Trophoblast cell (in vitro differentiated cells and primary cell): ENCODE data around the gene NUDT9.
"Not testable (repeated sequence)": the region's sequence is repeated elsewhere in the genome, so short reads cannot be mapped to it uniquely, and the experiment has no call there.

Source experiments
- DNase-seq, 2 donors: peaks; one replicate each; pipeline ENCODE4 v3.0.0-alpha.2; 2016
- H2AFZ ChIP-seq: 2 replicates; pipeline ENCODE4 v1.6.1; 2013; ENCODE audit warnings: low read length, moderate library complexity, mild to moderate bottlenecking; ENCODE audit not compliant: insufficient read depth, poor library complexity
- H2AK5ac ChIP-seq: 2 replicates; pipeline ENCODE4 v1.6.1; 2013; ENCODE audit warnings: mild to moderate bottlenecking, low read length
- H2BK120ac ChIP-seq: 2 replicates; pipeline ENCODE4 v1.6.1; 2013; ENCODE audit warnings: low read length, mild to moderate bottlenecking, moderate library complexity; ENCODE audit not compliant: insufficient read depth, poor library complexity
- H2BK12ac ChIP-seq: 2 replicates; pipeline ENCODE4 v1.6.1; 2013; ENCODE audit warnings: mild to moderate bottlenecking, low read length, moderate library complexity
- H2BK5ac ChIP-seq: 2 replicates; pipeline ENCODE4 v1.6.1; 2013; ENCODE audit warnings: low read length, low read depth, moderate library complexity, mild to moderate bottlenecking; ENCODE audit not compliant: poor library complexity
- H3K14ac ChIP-seq: 2 replicates; pipeline ENCODE4 v1.6.1; 2013; ENCODE audit warnings: mild to moderate bottlenecking, low read length
- H3K18ac ChIP-seq: 2 replicates; pipeline ENCODE4 v1.6.1; 2013; ENCODE audit warnings: mild to moderate bottlenecking, low read length
- H3K23ac ChIP-seq: 2 replicates; pipeline ENCODE4 v1.6.1; 2013; ENCODE audit warnings: low read length
- H3K27ac ChIP-seq: 2 replicates; pipeline ENCODE4 v1.5.1; 2013; ENCODE audit warnings: low read depth, mild to moderate bottlenecking, inconsistent platforms, low read length, moderate library complexity
- H3K27me3 ChIP-seq: 2 replicates; pipeline ENCODE4 v1.6.1; 2013; ENCODE audit warnings: inconsistent platforms, mild to moderate bottlenecking, low read length, moderate library complexity; ENCODE audit not compliant: insufficient read depth
- H3K36me3 ChIP-seq, 2 experiments: 1 replicate in 1 of 2; 2 replicates in 1 of 2; pipeline ENCODE4 v1.6.1; 2013; ENCODE audit warnings: low read length in 2 of 2, mild to moderate bottlenecking in 2 of 2, moderate library complexity in 1 of 2; ENCODE audit not compliant: insufficient read depth in 2 of 2, control insufficient read depth in 1 of 2
- H3K4ac ChIP-seq: 2 replicates; pipeline ENCODE4 v1.6.1; 2013; ENCODE audit warnings: low read depth, mild to moderate bottlenecking, low read length, moderate library complexity
- H3K4me1 ChIP-seq, 2 experiments: 1 replicate in 1 of 2; 2 replicates in 1 of 2; pipeline ENCODE4 v1.6.1; 2013; ENCODE audit warnings: low read length in 2 of 2, mild to moderate bottlenecking in 2 of 2, moderate library complexity in 1 of 2; ENCODE audit not compliant: insufficient read depth in 2 of 2, control insufficient read depth in 1 of 2
- H3K4me2 ChIP-seq: 2 replicates; pipeline ENCODE4 v1.6.1; 2013; ENCODE audit warnings: inconsistent platforms, mild to moderate bottlenecking, low read length, moderate library complexity
- H3K4me3 ChIP-seq: 2 replicates; pipeline ENCODE4 v1.5.1; 2013; ENCODE audit warnings: mild to moderate bottlenecking, low read depth, low read length, inconsistent platforms
- H3K79me1 ChIP-seq: one replicate; pipeline ENCODE4 v1.6.1; 2013; ENCODE audit warnings: low read length
- H3K79me2 ChIP-seq: 2 replicates; pipeline ENCODE4 v1.6.1; 2013; ENCODE audit warnings: low read length, mild to moderate bottlenecking; ENCODE audit not compliant: control insufficient read depth, insufficient read depth, poor library complexity
- H3K9ac ChIP-seq: 2 replicates; pipeline ENCODE4 v1.6.1; 2013; ENCODE audit warnings: mild to moderate bottlenecking, low read length
- H3K9me3 ChIP-seq: 2 replicates; pipeline ENCODE4 v1.6.1; 2013; ENCODE audit warnings: low read depth, mild to moderate bottlenecking, control low read depth, inconsistent platforms, low read length; ENCODE audit not compliant: insufficient read depth
- H4K12ac ChIP-seq: 2 replicates; pipeline ENCODE4 v1.6.1; 2013; ENCODE audit warnings: low read depth, mild to moderate bottlenecking, low read length, moderate library complexity
- H4K8ac ChIP-seq: 2 replicates; pipeline ENCODE4 v1.6.1; 2013; ENCODE audit warnings: low read depth, mild to moderate bottlenecking, low read length, moderate library complexity
- H4K91ac ChIP-seq: one replicate; pipeline ENCODE4 v1.6.1; 2013; ENCODE audit warnings: low read depth, mild to moderate bottlenecking, low read length, moderate library complexity
- WGBS: extraction: QIAGEN DNeasy Blood & Tissue Kit; methylation state at CpG from one replicate; pipeline ENCODE4 v1.1.7; 2013; ENCODE audit warnings: missing lambda C conversion rate; ENCODE audit not compliant: insufficient read length, insufficient coverage; ENCODE audit errors: extremely low coverage; 5-methylcytosine and 5-hydroxymethylcytosine counted together

The NUDT9 gene

GRCh38 chr4:87414816-87415215 lies 7.6 kb upstream of the NUDT9 start:
- Histone ChIP-seq H3K18ac (no peak overlapping the region), H3K4ac (no peak overlapping the region)

GRCh38 chr4:87416965-87417364 lies 5.4 kb upstream of the NUDT9 start:
- H3K79me1 ChIP-seq: peaks cover 2% of the 10 kb centered on the region
- no peak overlapping the region for H4K12ac ChIP-seq
- H2AK5ac ChIP-seq: no peak overlapping the region
- H3K36me3 ChIP-seq: no peaks in the 10 kb centered on the region
- no peak overlapping the region for H4K91ac ChIP-seq
- H2BK5ac ChIP-seq: no peak overlapping the region
- no peak overlapping the region for H3K4ac ChIP-seq
- DNase-seq: no peak
- H3K14ac ChIP-seq: no peak overlapping the region
- H3K4me1 ChIP-seq: peaks cover 4% of the 10 kb centered on the region in 2 experiments
- H2AFZ ChIP-seq: no peak overlapping the region
- no peak overlapping the region for H3K18ac ChIP-seq
- H3K27ac ChIP-seq: no peak overlapping the region
- no peak overlapping the region for H3K23ac ChIP-seq
- WGBS: no CpG with 5 or more reads among the region's 3 CpGs
- H3K9me3 ChIP-seq: no peaks in the 10 kb centered on the region
- H3K9ac ChIP-seq: no peak overlapping the region
- no peak overlapping the region for H3K4me2 ChIP-seq
- H2BK12ac ChIP-seq: no peak overlapping the region
- no peak overlapping the region for H2BK120ac ChIP-seq
- no peak overlapping the region for H3K4me3 ChIP-seq
- H3K27me3 ChIP-seq: no peaks in the 10 kb centered on the region
- H4K8ac ChIP-seq: no peak overlapping the region
- peaks cover 1% of the 10 kb centered on the region for H3K79me2 ChIP-seq

More at GRCh38 chr4:87414816-87415215, 7.6 kb upstream of the NUDT9 start:
- Histone ChIP-seq H3K36me3 (no peaks in the 10 kb centered on the region), H2BK12ac (no peak overlapping the region), H2BK5ac (no peak overlapping the region), H3K79me2 (no peaks in the 10 kb centered on the region), H3K4me2 (no peak overlapping the region), H3K4me1 (peaks cover 1 to 3% of the 10 kb centered on the region in 2 experiments), H3K14ac (no peak overlapping the region), H2AK5ac (no peak overlapping the region), H4K8ac (no peak overlapping the region), H2BK120ac (no peak overlapping the region), H4K12ac (no peak overlapping the region), H2AFZ (no peak overlapping the region), H3K27ac (no peak overlapping the region), H3K27me3 (no peaks in the 10 kb centered on the region), H3K4me3 (no peak overlapping the region), H4K91ac (no peak overlapping the region), H3K79me1 (peaks cover 1% of the 10 kb centered on the region), H3K9me3 (no peaks in the 10 kb centered on the region), H3K9ac (no peak overlapping the region), H3K23ac (no peak overlapping the region)
- DNase-seq: no peak

- H3K4me3 ChIP-seq, H2BK5ac ChIP-seq, H4K12ac ChIP-seq, H3K23ac ChIP-seq, H3K79me2 ChIP-seq, H3K4me2 ChIP-seq, H3K4ac ChIP-seq, H2BK12ac ChIP-seq, H4K91ac ChIP-seq, H2AFZ ChIP-seq, H3K4me1 ChIP-seq, H3K9me3 ChIP-seq, H3K79me1 ChIP-seq, H3K36me3 ChIP-seq, H3K9ac ChIP-seq, H3K18ac ChIP-seq, H4K8ac ChIP-seq, H2BK120ac ChIP-seq, DNase-seq, H3K27ac ChIP-seq, H3K14ac ChIP-seq, H2AK5ac ChIP-seq, H3K27me3 ChIP-seq: not testable (repeated sequence)
- no CpG with 5 or more reads among the region's 4 CpGs for WGBS
These were observed 4.0 kb upstream of the NUDT9 start for GRCh38 chr4:87418410-87418809.

- H3K9me3 ChIP-seq: no peaks in the 10 kb centered on the region
- H2AFZ ChIP-seq: no peak overlapping the region
- no peak for DNase-seq
- no peak overlapping the region for H3K9ac ChIP-seq
- H3K27me3 ChIP-seq: no peaks in the 10 kb centered on the region
- no peak overlapping the region for H4K12ac ChIP-seq
- no peak overlapping the region for H2AK5ac ChIP-seq
- WGBS: no CpG with 5 or more reads among the region's 5 CpGs
- H3K23ac ChIP-seq: no peak overlapping the region
- no peak overlapping the region for H4K91ac ChIP-seq
- H3K4me2 ChIP-seq: no peak overlapping the region
- H3K27ac ChIP-seq: no peak overlapping the region
- no peak overlapping the region for H2BK120ac ChIP-seq
- H4K8ac ChIP-seq: no peak overlapping the region
- H3K18ac ChIP-seq: no peak overlapping the region
- no peak overlapping the region for H2BK12ac ChIP-seq
- no peak overlapping the region for H3K4ac ChIP-seq
- no peaks in the 10 kb centered on the region for H3K36me3 ChIP-seq
- H3K14ac ChIP-seq: no peak overlapping the region
- H3K79me2 ChIP-seq: peaks cover 6% of the 10 kb centered on the region
- peaks cover 9 to 10% of the 10 kb centered on the region in 2 experiments for H3K4me1 ChIP-seq
- H3K4me3 ChIP-seq: no peak overlapping the region
- peaks cover 10% of the 10 kb centered on the region for H3K79me1 ChIP-seq
- H2BK5ac ChIP-seq: no peak overlapping the region
These were observed 2.7 kb upstream of the NUDT9 start for GRCh38 chr4:87419578-87420249.
